ENCODE data around the gene UBR3. TPM values are rescaled to one million over a fixed set of nuclear protein-coding genes. Genes with fewer than 3 reads are reported as not detected.

UBR3 gene
- total and polyA plus RNA-seq, 2 experiments from 2014 or later: 10.7 to 28.0 TPM

GRCh38 chr2:170092436-170093060 is 265.3 kb downstream of the UBR3 start:
- Histone ChIP-seq H4K20me1 (replicated peaks; ENCODE audit: insufficient read depth) (no peaks in the 10 kb centered on the region), H3K4me1 (ENCODE audit: insufficient read depth) (peaks cover 7% of the 10 kb centered on the region; the same call in 1 of the 2 replicates), H3K4me2 (no peak overlapping the region), H2AFZ (no peak overlapping the region), H3K36me3 (ENCODE audit: insufficient read depth) (peaks cover 7% of the 10 kb centered on the region), H3K4me3 (no peak overlapping the region), H3K9me2 (ENCODE audit: insufficient read depth) (no peaks in the 10 kb centered on the region), H3K79me2 (replicated peaks; ENCODE audit: insufficient read depth) (no peaks in the 10 kb centered on the region), H3F3A (replicated peaks; ENCODE audit: low read depth) (no peaks in the 10 kb centered on the region), H3K27ac (ENCODE audit: low read depth) (no peak overlapping the region), H3K27me3 (ENCODE audit: insufficient read depth) (no peaks in the 10 kb centered on the region)
- TF ChIP-seq JUNB (IDR thresholded peaks at IDR 0.05; ENCODE audit: unreplicated experiment) (no peak), ETS1 (IDR thresholded peaks at IDR 0.05) (no peak), REST (IDR thresholded peaks at IDR 0.05; ENCODE audit: unreplicated experiment) (no peak), CREB1 (CRISPR knock-in tag; IDR thresholded peaks at IDR 0.05; ENCODE audit: low read depth) (no peak), EZH2phosphoT487 (IDR thresholded peaks at IDR 0.05; ENCODE audit: unreplicated experiment) (no peak), ZNF114 (CRISPR knock-in tag; IDR thresholded peaks at IDR 0.05) (no peak), CTCF (conservative IDR thresholded peaks at IDR 0.05; ENCODE audit: low read depth in 2 of 2) (no peak), STAT1 (IDR thresholded peaks at IDR 0.05; ENCODE audit: unreplicated experiment) (no peak)
- Mint-ChIP-seq H3K27ac (no peak overlapping the region), H3K36me3 (ENCODE audit: low read depth) (peaks cover 24% of the 10 kb centered on the region), H3K9me3 (peaks cover 27% of the 10 kb centered on the region), H3K4me3 (no peak overlapping the region), H3K27me3 (ENCODE audit: insufficient read depth, low read depth, poor library complexity) (peaks cover 3% of the 10 kb centered on the region), H3K4me1 (peaks cover 10% of the 10 kb centered on the region; the same call in 2 of the 3 replicates)
- ATAC-seq: no peak
- DNase-seq (ENCODE audit: low spot score): no peak

GRCh38 chr2:170095380-170095779 is 268.1 kb downstream of the UBR3 start:
- H3F3A ChIP-seq (replicated peaks; ENCODE audit: low read depth): no peaks in the 10 kb centered on the region
- H3K4me1 ChIP-seq (ENCODE audit: insufficient read depth): no peaks in the 10 kb centered on the region
- no peak overlapping the region for H3K4me2 ChIP-seq
- peaks cover 7% of the 10 kb centered on the region for H3K36me3 ChIP-seq (ENCODE audit: insufficient read depth)
- Mint-ChIP-seq H3K4me3 (no peak overlapping the region), H3K4me1 (no peaks in the 10 kb centered on the region), H3K27me3 (ENCODE audit: insufficient read depth, low read depth, poor library complexity) (no peaks in the 10 kb centered on the region), H3K27ac (no peak overlapping the region), H3K9me3 (peaks cover 25% of the 10 kb centered on the region), H3K36me3 (ENCODE audit: low read depth) (peaks cover 24% of the 10 kb centered on the region)
- ATAC-seq (no peak), DNase-seq (ENCODE audit: low spot score) (no peak)
- no peaks in the 10 kb centered on the region for H3K79me2 ChIP-seq (replicated peaks; ENCODE audit: insufficient read depth)
- no peak overlapping the region for H3K27ac ChIP-seq (ENCODE audit: low read depth)
- H3K27me3 ChIP-seq (ENCODE audit: insufficient read depth): no peaks in the 10 kb centered on the region
- no peaks in the 10 kb centered on the region for H3K9me2 ChIP-seq (ENCODE audit: insufficient read depth)
- no peak overlapping the region for H3K4me3 ChIP-seq
- H4K20me1 ChIP-seq (replicated peaks; ENCODE audit: insufficient read depth): no peaks in the 10 kb centered on the region
- no peak overlapping the region for H2AFZ ChIP-seq
- TF ChIP-seq STAT1 (IDR thresholded peaks at IDR 0.05; ENCODE audit: unreplicated experiment): no peak
- no peak for TF ChIP-seq CREB1 (CRISPR knock-in tag; IDR thresholded peaks at IDR 0.05; ENCODE audit: low read depth)
- no peak for TF ChIP-seq CTCF (conservative IDR thresholded peaks at IDR 0.05; ENCODE audit: low read depth in 2 of 2)
- no peak for TF ChIP-seq ZNF331 (CRISPR knock-in tag; IDR thresholded peaks at IDR 0.05; ENCODE audit: low read depth)
- no peak for TF ChIP-seq POLR2AphosphoS5 (IDR thresholded peaks at IDR 0.05; ENCODE audit: low read depth)
- TF ChIP-seq ETS1 (IDR thresholded peaks at IDR 0.05): no peak
- no peak for TF ChIP-seq EZH2phosphoT487 (IDR thresholded peaks at IDR 0.05; ENCODE audit: unreplicated experiment)
- TF ChIP-seq JUNB (IDR thresholded peaks at IDR 0.05; ENCODE audit: unreplicated experiment): no peak

All from GM23338 (cell line).